NCI-H1694 (cell line): ENCODE data around the gene SLC5A9.
"Not testable (repeated sequence)": the region's sequence is repeated elsewhere in the genome, so short reads cannot be mapped to it uniquely, and the experiment has no call there.

Source experiments
- DNase-seq: peaks from one replicate; lab custom pipeline; 2025; lab: John Stamatoyannopoulos, UW

Gene SLC5A9

GRCh38 chr1:48242141-48242736 is 19.7 kb downstream of the SLC5A9 start:
- no peak for DNase-seq

GRCh38 chr1:48245106-48245505 is 22.6 kb downstream of the SLC5A9 start:
- DNase-seq = no peak

GRCh38 chr1:48246727-48247126 is 24.2 kb downstream of the SLC5A9 start:
- peak; percentile 54 for DNase-seq

- DNase-seq = no peak
Observed at GRCh38 chr1:48248356-48248755, 25.8 kb downstream of the SLC5A9 start.

- DNase-seq = no peak
Observed at GRCh38 chr1:48249868-48250267, 27.4 kb downstream of the SLC5A9 start.

- DNase-seq = no peak
Observed at GRCh38 chr1:48250572-48250971, 28.1 kb downstream of the SLC5A9 start.

GRCh38 chr1:48251323-48251722 is 28.8 kb downstream of the SLC5A9 start:
- DNase-seq = no peak

GRCh38 chr1:48251821-48252220 is 29.3 kb downstream of the SLC5A9 start:
- DNase-seq = no peak

- no peak for DNase-seq
Observed at GRCh38 chr1:48254254-48254653, 31.7 kb downstream of the SLC5A9 start.

- DNase-seq = no peak
Observed at GRCh38 chr1:48258106-48258505, 35.6 kb downstream of the SLC5A9 start.

- DNase-seq = no peak
Observed at GRCh38 chr1:48261881-48262400, 39.4 kb downstream of the SLC5A9 start.

GRCh38 chr1:48263041-48263440 is 40.5 kb downstream of the SLC5A9 start:
- no peak for DNase-seq

GRCh38 chr1:48266576-48266975 is 44.1 kb downstream of the SLC5A9 start:
- no peak for DNase-seq

- DNase-seq = not testable (repeated sequence)
Observed at GRCh38 chr1:48277437-48277836, 54.9 kb downstream of the SLC5A9 start.

GRCh38 chr1:48282329-48282728 is 59.8 kb downstream of the SLC5A9 start:
- not testable (repeated sequence) for DNase-seq

- DNase-seq = not testable (repeated sequence)
Observed at GRCh38 chr1:48284696-48285420, 62.3 kb downstream of the SLC5A9 start.

- no peak for DNase-seq
Observed at GRCh38 chr1:48285525-48285924, 63.0 kb downstream of the SLC5A9 start.

GRCh38 chr1:48291421-48291820 is 68.9 kb downstream of the SLC5A9 start:
- no peak for DNase-seq

- no peak for DNase-seq
Observed at GRCh38 chr1:48292706-48293105, 70.2 kb downstream of the SLC5A9 start.

- DNase-seq = not testable (repeated sequence)
Observed at GRCh38 chr1:48294094-48294493, 71.6 kb downstream of the SLC5A9 start.

- DNase-seq = no peak
Observed at GRCh38 chr1:48294656-48295055, 72.1 kb downstream of the SLC5A9 start.
